ENCODE results near the gene MYH10.

MYH10 gene

DNA sequence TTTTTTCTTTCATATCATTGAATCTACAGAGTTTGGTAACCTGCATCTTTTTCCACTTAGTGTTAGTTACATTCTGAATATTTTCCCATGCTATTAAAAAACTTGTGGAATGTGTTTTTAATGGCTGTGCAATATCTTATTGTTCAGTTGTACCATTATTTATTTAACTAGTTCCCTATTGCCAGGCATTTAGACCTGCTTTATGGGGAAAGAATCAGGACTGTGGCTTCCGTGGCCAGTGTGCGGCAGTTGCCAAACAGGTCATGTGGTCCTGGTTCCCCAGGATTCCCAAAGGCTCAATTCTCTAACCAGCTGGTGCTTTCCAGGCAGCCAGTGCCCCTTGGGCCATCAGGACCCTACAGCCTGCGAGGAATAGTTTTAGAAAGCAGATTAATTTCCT, 164.1 kb downstream of the MYH10 start:
- H3K9me3 ChIP-seq (ENCODE audit: low read depth, low read length), result no peaks in the 10 kb centered on the region
- peaks cover 21% of the 10 kb centered on the region; the same call in 1 of the 2 replicates for H3K36me3 ChIP-seq (ENCODE audit: insufficient read depth, low read length)
- DNase-seq (ENCODE audit: low read depth, low spot score), result no peak
- H3K27ac ChIP-seq, result 0 out of 2 replicates have a peak overlapping the region, but pooled peaks have one; percentile 19
- no peak overlapping the region for H3K4me3 ChIP-seq
- H3K9ac ChIP-seq (ENCODE audit: insufficient read length), result no peak overlapping the region
- no peak for TF ChIP-seq FOXP2 (optimal IDR thresholded peaks at IDR 0.05; ENCODE audit: control extremely low read depth, extremely low read length, insufficient read depth)
- TF ChIP-seq POLR2AphosphoS5 (IDR thresholded peaks at IDR 0.05; ENCODE audit: borderline replicate concordance, low read depth, low read length), result no peak
- TF ChIP-seq EZH2 (IDR thresholded peaks at IDR 0.05), result no peak

DNA sequence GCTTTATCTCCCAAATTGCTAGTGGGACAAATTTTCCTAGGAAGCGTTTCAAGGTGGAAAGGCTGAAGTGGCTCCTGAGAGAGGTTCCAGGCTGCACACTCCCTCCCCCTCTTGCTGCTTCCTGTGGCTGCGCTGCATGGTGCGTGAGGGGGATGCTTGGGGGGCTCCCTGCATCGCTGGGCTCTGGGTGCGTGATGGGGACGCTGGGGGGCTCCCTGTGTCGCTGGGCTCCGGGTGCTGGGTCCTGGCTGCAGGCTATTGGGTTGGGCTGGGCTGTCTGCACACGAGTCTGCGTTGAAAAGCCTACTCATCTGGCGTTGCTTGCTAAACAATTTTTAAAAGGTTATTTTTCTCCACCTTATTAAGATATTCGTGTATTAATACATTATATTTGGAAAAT, 164.8 kb downstream of the MYH10 start:
- Histone ChIP-seq H3K9ac (ENCODE audit: insufficient read length) (no peak overlapping the region), H3K27ac (no peak overlapping the region), H3K9me3 (ENCODE audit: low read depth, low read length) (no peaks in the 10 kb centered on the region), H3K36me3 (ENCODE audit: insufficient read depth, low read length) (peaks cover 25% of the 10 kb centered on the region), H3K4me3 (no peak overlapping the region)
- no peak for DNase-seq (ENCODE audit: low read depth, low spot score)
- TF ChIP-seq FOXP2 (optimal IDR thresholded peaks at IDR 0.05; ENCODE audit: control extremely low read depth, extremely low read length, insufficient read depth) (no peak), EZH2 (IDR thresholded peaks at IDR 0.05) (no peak), POLR2AphosphoS5 (IDR thresholded peaks at IDR 0.05; ENCODE audit: borderline replicate concordance, low read depth, low read length) (no peak)

DNA sequence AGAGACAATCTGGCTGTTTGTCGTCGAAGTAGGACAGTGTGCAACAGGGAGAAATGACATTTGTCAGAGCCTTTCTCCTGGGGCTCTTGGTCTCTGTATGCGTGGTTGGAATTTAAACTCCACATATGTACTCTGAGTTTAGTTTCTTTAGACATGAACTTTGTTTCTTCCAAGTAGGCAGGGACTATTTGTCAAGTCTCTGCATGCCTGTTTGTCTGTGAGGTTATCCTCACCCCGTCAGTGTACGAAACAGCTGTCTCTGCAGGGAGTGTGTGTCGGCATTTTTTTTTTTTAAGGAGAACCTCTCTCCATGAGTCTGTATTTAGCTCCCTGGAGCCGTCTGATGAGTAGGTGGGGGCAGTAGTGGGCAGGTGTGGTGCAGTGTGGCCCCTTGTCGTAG, 165.2 kb downstream of the MYH10 start:
- DNase-seq (ENCODE audit: low read depth, low spot score), result no peak
- H3K36me3 ChIP-seq (ENCODE audit: insufficient read depth, low read length), result peaks cover 29% of the 10 kb centered on the region
- TF ChIP-seq POLR2AphosphoS5 (IDR thresholded peaks at IDR 0.05; ENCODE audit: borderline replicate concordance, low read depth, low read length), result no peak
- no peak for TF ChIP-seq FOXP2 (optimal IDR thresholded peaks at IDR 0.05; ENCODE audit: control extremely low read depth, extremely low read length, insufficient read depth)
- TF ChIP-seq EZH2 (IDR thresholded peaks at IDR 0.05), result no peak
- no peak overlapping the region for H3K9ac ChIP-seq (ENCODE audit: insufficient read length)
- H3K9me3 ChIP-seq (ENCODE audit: low read depth, low read length), result no peaks in the 10 kb centered on the region
- H3K4me3 ChIP-seq, result no peak overlapping the region
- H3K27ac ChIP-seq, result no peak overlapping the region

DNA sequence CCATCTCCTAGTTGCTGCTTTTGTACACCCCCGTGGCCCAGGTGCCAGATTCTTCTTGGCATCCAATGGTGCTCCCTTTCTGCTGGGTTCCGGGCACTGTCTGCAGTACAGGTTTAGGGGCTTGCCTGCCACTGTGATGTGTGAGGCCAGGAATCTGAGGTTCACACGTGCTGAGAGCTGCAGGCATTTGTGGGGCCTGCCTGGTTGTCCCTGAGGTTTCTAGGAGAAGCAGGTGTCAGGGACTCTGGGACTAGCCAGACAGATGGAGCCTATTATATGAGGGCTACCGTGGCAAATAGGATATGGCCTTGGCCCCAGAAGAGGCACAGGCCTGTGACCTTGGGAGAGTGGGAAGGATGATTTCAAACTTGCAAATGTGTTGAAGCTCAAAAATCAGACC, 165.6 kb downstream of the MYH10 start:
- Histone ChIP-seq H3K9ac (ENCODE audit: insufficient read length) (no peak overlapping the region), H3K36me3 (ENCODE audit: insufficient read depth, low read length) (peaks cover 33% of the 10 kb centered on the region), H3K9me3 (ENCODE audit: low read depth, low read length) (no peaks in the 10 kb centered on the region), H3K4me3 (no peak overlapping the region), H3K27ac (no peak overlapping the region)
- TF ChIP-seq FOXP2 (optimal IDR thresholded peaks at IDR 0.05; ENCODE audit: control extremely low read depth, extremely low read length, insufficient read depth) (no peak), POLR2AphosphoS5 (IDR thresholded peaks at IDR 0.05; ENCODE audit: borderline replicate concordance, low read depth, low read length) (no peak), EZH2 (IDR thresholded peaks at IDR 0.05) (no peak)
- no peak for DNase-seq (ENCODE audit: low read depth, low spot score)

DNA sequence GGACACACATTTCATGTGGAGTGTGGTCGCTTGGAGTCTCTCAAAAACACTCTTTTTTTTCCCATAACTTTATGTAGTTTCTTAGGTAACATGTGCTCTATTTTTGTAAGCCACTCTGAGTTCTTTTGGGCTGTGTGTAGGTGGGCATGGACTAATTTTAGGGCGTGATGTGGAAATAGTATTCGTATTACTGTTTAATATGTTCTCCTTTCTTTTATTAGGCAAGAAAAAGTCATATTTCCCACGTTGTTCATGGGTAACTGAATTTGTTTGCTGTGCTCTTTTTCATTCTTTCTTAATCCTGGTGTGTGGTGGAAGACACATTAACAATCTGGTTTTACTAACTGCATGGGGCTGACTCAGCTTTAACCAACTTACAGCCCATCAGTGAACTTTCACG, 167.4 kb downstream of the MYH10 start:
- H3K4me3 ChIP-seq, result no peak overlapping the region
- H3K27ac ChIP-seq, result peak overlapping the region; percentile 8; the same call in 1 of the 2 replicates
- H3K9me3 ChIP-seq (ENCODE audit: low read depth, low read length), result no peaks in the 10 kb centered on the region
- DNase-seq (ENCODE audit: low read depth, low spot score), result no peak
- peaks cover 45% of the 10 kb centered on the region for H3K36me3 ChIP-seq (ENCODE audit: insufficient read depth, low read length)
- TF ChIP-seq POLR2AphosphoS5 (IDR thresholded peaks at IDR 0.05; ENCODE audit: borderline replicate concordance, low read depth, low read length), result no peak
- no peak for TF ChIP-seq FOXP2 (optimal IDR thresholded peaks at IDR 0.05; ENCODE audit: control extremely low read depth, extremely low read length, insufficient read depth)
- no peak for TF ChIP-seq EZH2 (IDR thresholded peaks at IDR 0.05)
- no peak overlapping the region for H3K9ac ChIP-seq (ENCODE audit: insufficient read length)

DNA sequence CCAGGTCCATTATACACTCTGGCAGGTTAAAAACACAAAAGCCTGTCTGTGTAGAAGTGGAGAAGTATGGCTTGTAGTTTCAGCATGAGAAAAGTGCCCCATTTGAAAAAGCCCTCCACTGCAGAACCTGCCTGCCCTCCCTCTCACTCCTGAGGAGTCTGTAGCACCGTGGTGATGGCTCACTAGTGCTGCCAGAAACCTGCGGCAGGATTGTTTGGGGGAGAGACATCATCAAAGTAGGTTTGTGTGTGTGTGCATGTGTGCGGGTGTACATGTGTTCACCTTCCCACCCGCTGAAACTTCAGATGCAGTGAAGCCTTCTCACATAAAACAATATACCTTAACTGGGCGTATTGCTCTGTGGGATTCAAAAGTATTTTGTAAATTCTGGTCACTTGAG, 168.0 kb downstream of the MYH10 start:
- no peaks in the 10 kb centered on the region for H3K9me3 ChIP-seq (ENCODE audit: low read depth, low read length)
- TF ChIP-seq EZH2 (IDR thresholded peaks at IDR 0.05) (no peak), POLR2AphosphoS5 (IDR thresholded peaks at IDR 0.05; ENCODE audit: borderline replicate concordance, low read depth, low read length) (no peak), FOXP2 (optimal IDR thresholded peaks at IDR 0.05; ENCODE audit: control extremely low read depth, extremely low read length, insufficient read depth) (no peak)
- peak overlapping the region; percentile 8; the same call in 1 of the 2 replicates for H3K27ac ChIP-seq
- H3K4me3 ChIP-seq, result no peak overlapping the region
- H3K9ac ChIP-seq (ENCODE audit: insufficient read length), result no peak overlapping the region
- peaks cover 46% of the 10 kb centered on the region for H3K36me3 ChIP-seq (ENCODE audit: insufficient read depth, low read length)
- no peak for DNase-seq (ENCODE audit: low read depth, low spot score)

DNA sequence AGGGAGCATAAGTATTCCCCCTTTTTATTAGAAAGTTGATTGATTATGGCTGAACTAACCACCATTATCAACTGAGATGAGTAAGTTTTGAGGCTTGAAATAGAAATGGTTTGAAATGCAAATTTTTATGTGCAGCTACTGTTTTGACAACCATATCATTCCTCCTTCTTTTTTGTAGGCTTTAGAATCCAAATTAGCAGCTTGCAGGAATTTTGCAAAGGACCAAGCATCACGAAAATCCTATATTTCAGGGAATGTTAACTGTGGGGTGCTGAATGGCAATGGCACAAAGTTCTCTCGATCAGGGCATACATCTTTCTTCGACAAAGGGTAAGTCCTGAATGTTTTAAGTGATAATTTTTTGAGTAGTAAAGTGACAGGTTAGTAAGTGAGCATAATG, 170.7 kb downstream of the MYH10 start:
- no peak overlapping the region for H3K4me3 ChIP-seq
- H3K27ac ChIP-seq, result no peak overlapping the region
- H3K9me3 ChIP-seq (ENCODE audit: low read depth, low read length), result no peaks in the 10 kb centered on the region
- DNase-seq (ENCODE audit: low read depth, low spot score), result no peak
- no peak overlapping the region for H3K9ac ChIP-seq (ENCODE audit: insufficient read length)
- no peak for TF ChIP-seq FOXP2 (optimal IDR thresholded peaks at IDR 0.05; ENCODE audit: control extremely low read depth, extremely low read length, insufficient read depth)
- TF ChIP-seq POLR2AphosphoS5 (IDR thresholded peaks at IDR 0.05; ENCODE audit: borderline replicate concordance, low read depth, low read length), result no peak
- H3K36me3 ChIP-seq (ENCODE audit: insufficient read depth, low read length), result peaks cover 59% of the 10 kb centered on the region

DNA sequence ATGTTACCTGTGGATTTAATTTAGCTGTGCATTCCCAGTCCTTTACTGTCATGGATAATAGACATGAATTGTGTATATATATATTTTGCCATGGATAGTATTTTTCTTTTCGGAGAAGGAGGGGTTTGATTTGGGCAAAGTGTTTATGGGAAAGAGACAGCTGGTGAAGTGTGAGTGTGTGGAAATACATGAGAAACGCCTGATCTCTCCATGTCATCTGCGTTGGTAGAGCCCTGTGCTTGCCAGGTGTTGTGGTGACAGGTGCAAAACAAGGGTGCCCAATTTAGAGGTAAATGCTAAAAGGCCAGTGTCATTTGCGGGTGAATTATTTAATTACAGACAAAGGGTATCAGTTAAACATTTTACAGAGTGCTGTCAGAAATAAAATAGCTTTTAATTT, 171.4 kb downstream of the MYH10 start:
- no peak for DNase-seq (ENCODE audit: low read depth, low spot score)
- Histone ChIP-seq H3K36me3 (ENCODE audit: insufficient read depth, low read length) (peaks cover 63% of the 10 kb centered on the region), H3K4me3 (no peak overlapping the region), H3K9me3 (ENCODE audit: low read depth, low read length) (no peaks in the 10 kb centered on the region), H3K27ac (no peak overlapping the region), H3K9ac (ENCODE audit: insufficient read length) (no peak overlapping the region)
- TF ChIP-seq FOXP2 (optimal IDR thresholded peaks at IDR 0.05; ENCODE audit: control extremely low read depth, extremely low read length, insufficient read depth) (no peak), EZH2 (IDR thresholded peaks at IDR 0.05) (no peak), POLR2AphosphoS5 (IDR thresholded peaks at IDR 0.05; ENCODE audit: borderline replicate concordance, low read depth, low read length) (no peak)

DNA sequence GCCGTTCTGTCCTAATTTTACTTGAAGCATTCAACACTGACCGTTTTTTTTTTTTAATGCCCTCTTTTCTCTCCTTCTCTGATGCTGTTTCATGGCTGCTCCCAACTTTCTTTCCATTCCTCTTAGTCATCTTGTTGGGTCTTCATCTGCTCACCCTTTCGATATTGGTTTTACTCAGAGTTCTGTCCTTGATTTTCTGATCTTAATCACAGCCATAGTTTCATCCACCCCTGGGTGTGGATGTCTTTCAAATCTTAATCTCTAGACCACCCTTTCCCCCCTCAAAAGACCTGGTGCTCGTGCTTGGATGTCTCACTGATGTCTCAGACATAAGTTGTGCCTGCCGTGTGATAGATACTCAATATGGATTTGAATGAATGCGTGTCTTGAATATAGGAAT, 172.4 kb downstream of the MYH10 start:
- no peak overlapping the region for H3K4me3 ChIP-seq
- no peak overlapping the region for H3K9ac ChIP-seq (ENCODE audit: insufficient read length)
- TF ChIP-seq POLR2AphosphoS5 (IDR thresholded peaks at IDR 0.05; ENCODE audit: borderline replicate concordance, low read depth, low read length) (no peak), FOXP2 (optimal IDR thresholded peaks at IDR 0.05; ENCODE audit: control extremely low read depth, extremely low read length, insufficient read depth) (no peak), EZH2 (IDR thresholded peaks at IDR 0.05) (no peak)
- DNase-seq (ENCODE audit: low read depth, low spot score), result no peak
- H3K9me3 ChIP-seq (ENCODE audit: low read depth, low read length), result no peaks in the 10 kb centered on the region
- H3K36me3 ChIP-seq (ENCODE audit: insufficient read depth, low read length), result peaks cover 66% of the 10 kb centered on the region
- H3K27ac ChIP-seq, result no peak overlapping the region
